Neural cell (in vitro differentiated cells): ENCODE measurements around the gene HOXA3. TPM values are rescaled to one million over a fixed set of nuclear protein-coding genes. Genes with fewer than 3 reads are reported as not detected.

Experiments used
- H2AFZ ChIP-seq: fragments of 200-600, 300-800 bp; sonication (generic), shearing (Covaris generic); 2 replicates; pipeline ENCODE4 v1.6.0; 2014; ENCODE audit warnings: low read depth, mild to moderate bottlenecking, antibody characterized with exemption, low read length, moderate library complexity
- H3F3A ChIP-seq: fragments of 200-600 bp; shearing (Covaris generic); 2 replicates; pipeline ENCODE4 v1.6.1; 2016; ENCODE audit warnings: mild to moderate bottlenecking, moderate library complexity, mixed read lengths, antibody characterized with exemption, low read length; ENCODE audit not compliant: insufficient read depth, poor library complexity, severe bottlenecking
- H3K27ac ChIP-seq: fragments of 200-600, 300-800 bp; sonication (generic), shearing (Covaris generic); 2 replicates; pipeline ENCODE4 v1.5.1; 2014; ENCODE audit warnings: mild to moderate bottlenecking, low read length, moderate library complexity
- H3K27me3 ChIP-seq: fragments of 300-800, 200-600 bp; sonication (generic), shearing (Covaris generic); 2 replicates; pipeline ENCODE4 v1.6.0; 2014; ENCODE audit warnings: mild to moderate bottlenecking, low read depth, low read length, moderate library complexity; ENCODE audit not compliant: insufficient read depth
- H3K36me3 ChIP-seq: fragments of 300-800, 200-600 bp; sonication (generic), shearing (Covaris generic); 2 replicates; pipeline ENCODE4 v1.5.1; 2014; ENCODE audit warnings: mild to moderate bottlenecking, antibody characterized with exemption, low read length, moderate library complexity; ENCODE audit not compliant: insufficient read depth
- H3K4me2 ChIP-seq: fragments of 300-800, 200-600 bp; sonication (generic), shearing (Covaris generic); 2 replicates; pipeline ENCODE4 v1.6.0; 2014; ENCODE audit warnings: mild to moderate bottlenecking, low read length
- H3K4me3 ChIP-seq: fragments of 300-800, 200-600 bp; sonication (generic), shearing (Covaris generic); 2 replicates; pipeline ENCODE4 v1.5.1; 2014; ENCODE audit warnings: mild to moderate bottlenecking, low read length, moderate library complexity
- H3K79me2 ChIP-seq: fragments of 200-600 bp; shearing (Covaris generic); replicated peaks from 2 replicates; pipeline ENCODE4 v1.6.0; 2014; ENCODE audit warnings: mild to moderate bottlenecking, low read length, moderate library complexity; ENCODE audit not compliant: insufficient read depth
- H3K9ac ChIP-seq: fragments of 300-800, 200-600 bp; sonication (generic), shearing (Covaris generic); 2 replicates; pipeline ENCODE4 v1.6.1; 2016; ENCODE audit warnings: mild to moderate bottlenecking, low read length, mixed read lengths
- H3K9me2 ChIP-seq: fragments of 200-600 bp; shearing (Covaris generic); 2 replicates; pipeline ENCODE4 v1.6.1; 2016; ENCODE audit warnings: mild to moderate bottlenecking, low read length, mixed read lengths; ENCODE audit not compliant: insufficient read depth
- H3K9me3 ChIP-seq: fragments of 200-600, 300-800 bp; sonication (generic), shearing (Covaris generic); 2 replicates; pipeline ENCODE4 v1.6.1; 2016; ENCODE audit warnings: mild to moderate bottlenecking, mixed run types, low read length, moderate library complexity, mixed read lengths
- H4K20me1 ChIP-seq: fragments of 200-600 bp; shearing (Covaris generic); 2 replicates; pipeline ENCODE4 v1.6.1; 2016; ENCODE audit warnings: mild to moderate bottlenecking, mixed run types; ENCODE audit not compliant: insufficient read depth
- CTCF ChIP-seq: fragments of 450-650 bp; IDR thresholded peaks from 2 replicates; pipeline ENCODE4 v1.5.1; 2014; ENCODE audit warnings: antibody characterized with exemption, mild to moderate bottlenecking, moderate library complexity; ENCODE audit not compliant: poor library complexity, severe bottlenecking
- EP300 ChIP-seq: fragments of 450-650 bp; conservative IDR thresholded peaks from 2 replicates; pipeline ENCODE4 v1.6.1; 2014; ENCODE audit warnings: antibody characterized with exemption, mild to moderate bottlenecking, moderate library complexity; ENCODE audit not compliant: poor library complexity, severe bottlenecking
- EZH2 ChIP-seq: fragments of 200-600, 300-800 bp; shearing (Covaris generic), sonication (generic); IDR thresholded peaks from 2 replicates; pipeline ENCODE4 v1.6.1; 2014; ENCODE audit warnings: antibody characterized with exemption, low read length, borderline replicate concordance, mild to moderate bottlenecking; ENCODE audit not compliant: insufficient read depth, poor library complexity, severe bottlenecking
- MXI1 ChIP-seq: fragments of 450-650 bp; conservative IDR thresholded peaks from 2 replicates; pipeline ENCODE4 v1.6.1; 2014; ENCODE audit warnings: antibody characterized with exemption, mild to moderate bottlenecking; ENCODE audit not compliant: poor library complexity, severe bottlenecking
- POLR2AphosphoS5 ChIP-seq: IDR thresholded peaks from 2 replicates; pipeline ENCODE4 v1.6.1; 2012
- RAD21 ChIP-seq: fragments of 450-650 bp; conservative IDR thresholded peaks from 2 replicates; pipeline ENCODE4 v1.6.1; 2014; ENCODE audit warnings: antibody characterized with exemption, mild to moderate bottlenecking, moderate library complexity
- REST ChIP-seq: IDR thresholded peaks from 2 replicates; pipeline ENCODE4 v1.6.1; 2012; ENCODE audit warnings: borderline replicate concordance
- SMC3 ChIP-seq: fragments of 450-650 bp; conservative IDR thresholded peaks from 2 replicates; pipeline ENCODE4 v1.6.1; 2014; ENCODE audit warnings: antibody characterized with exemption, mild to moderate bottlenecking, moderate library complexity; ENCODE audit not compliant: poor library complexity
- TAF1 ChIP-seq: IDR thresholded peaks from 2 replicates; pipeline ENCODE4 v1.6.1; 2012; ENCODE audit warnings: low read depth
- polyA plus RNA-seq: library from polyadenylated mRNA; depleted of rRNA; stranded (reverse); fragments of >200 nt; gene quantifications from 2 replicates; pipeline ENCODE4 v1.2.3, GENCODE V29; 2014

HOXA3 gene
- polyA plus RNA-seq, 1 donor from 2014 or later, result not detected

GRCh38 chr7:27154901-27155815 lies 2.8 kb upstream of the HOXA3 start:
- TF ChIP-seq EZH2 (peak; percentile 34), TAF1 (no peak)
- Histone ChIP-seq H2AFZ (no peak overlapping the region), H4K20me1 (no peaks in the 10 kb centered on the region), H3K4me2 (no peak overlapping the region), H3K9me2 (no peaks in the 10 kb centered on the region), H3K27me3 (peaks cover 100% of the 10 kb centered on the region), H3K9me3 (peaks cover 36% of the 10 kb centered on the region), H3K9ac (no peak overlapping the region), H3K79me2 (no peaks in the 10 kb centered on the region), H3K4me3 (no peak overlapping the region), H3K27ac (no peak overlapping the region), H3K36me3 (no peaks in the 10 kb centered on the region), H3F3A (no peaks in the 10 kb centered on the region)

- TF ChIP-seq POLR2AphosphoS5 (no peak), TAF1 (no peak), RAD21 (no peak), MXI1 (no peak), EZH2 (no peak), CTCF (no peak), REST (no peak), EP300 (no peak), SMC3 (no peak)
- Histone ChIP-seq H2AFZ (no peak overlapping the region), H3K4me3 (no peak overlapping the region), H3K79me2 (no peaks in the 10 kb centered on the region), H4K20me1 (no peaks in the 10 kb centered on the region), H3K9me3 (peaks cover 33% of the 10 kb centered on the region), H3F3A (no peaks in the 10 kb centered on the region), H3K27ac (no peak overlapping the region), H3K36me3 (no peaks in the 10 kb centered on the region), H3K9me2 (no peaks in the 10 kb centered on the region), H3K9ac (no peak overlapping the region), H3K4me2 (no peak overlapping the region), H3K27me3 (peaks cover 100% of the 10 kb centered on the region)
These were observed 2.0 kb upstream of the HOXA3 start for GRCh38 chr7:27154369-27154768.
